Neural cell (in vitro differentiated cells): ENCODE results near the gene FLT3LG. TPM values are rescaled to one million over a fixed set of nuclear protein-coding genes. Genes with fewer than 3 reads are reported as not detected.

Experiments used
- H2AFZ ChIP-seq: fragments of 200-600, 300-800 bp; sonication (generic), shearing (Covaris generic); 2 replicates; pipeline ENCODE4 v1.6.0; 2014; ENCODE audit warnings: low read depth, mild to moderate bottlenecking, antibody characterized with exemption, low read length, moderate library complexity
- H3F3A ChIP-seq: fragments of 200-600 bp; shearing (Covaris generic); 2 replicates; pipeline ENCODE4 v1.6.1; 2016; ENCODE audit warnings: mild to moderate bottlenecking, moderate library complexity, mixed read lengths, antibody characterized with exemption, low read length; ENCODE audit not compliant: insufficient read depth, poor library complexity, severe bottlenecking
- H3K27ac ChIP-seq: fragments of 200-600, 300-800 bp; sonication (generic), shearing (Covaris generic); 2 replicates; pipeline ENCODE4 v1.5.1; 2014; ENCODE audit warnings: mild to moderate bottlenecking, low read length, moderate library complexity
- H3K27me3 ChIP-seq: fragments of 300-800, 200-600 bp; sonication (generic), shearing (Covaris generic); 2 replicates; pipeline ENCODE4 v1.6.0; 2014; ENCODE audit warnings: mild to moderate bottlenecking, low read depth, low read length, moderate library complexity; ENCODE audit not compliant: insufficient read depth
- H3K36me3 ChIP-seq: fragments of 300-800, 200-600 bp; sonication (generic), shearing (Covaris generic); 2 replicates; pipeline ENCODE4 v1.5.1; 2014; ENCODE audit warnings: mild to moderate bottlenecking, antibody characterized with exemption, low read length, moderate library complexity; ENCODE audit not compliant: insufficient read depth
- H3K4me2 ChIP-seq: fragments of 300-800, 200-600 bp; sonication (generic), shearing (Covaris generic); 2 replicates; pipeline ENCODE4 v1.6.0; 2014; ENCODE audit warnings: mild to moderate bottlenecking, low read length
- H3K4me3 ChIP-seq: fragments of 300-800, 200-600 bp; sonication (generic), shearing (Covaris generic); 2 replicates; pipeline ENCODE4 v1.5.1; 2014; ENCODE audit warnings: mild to moderate bottlenecking, low read length, moderate library complexity
- H3K79me2 ChIP-seq: fragments of 200-600 bp; shearing (Covaris generic); replicated peaks from 2 replicates; pipeline ENCODE4 v1.6.0; 2014; ENCODE audit warnings: mild to moderate bottlenecking, low read length, moderate library complexity; ENCODE audit not compliant: insufficient read depth
- H3K9ac ChIP-seq: fragments of 300-800, 200-600 bp; sonication (generic), shearing (Covaris generic); 2 replicates; pipeline ENCODE4 v1.6.1; 2016; ENCODE audit warnings: mild to moderate bottlenecking, low read length, mixed read lengths
- H3K9me2 ChIP-seq: fragments of 200-600 bp; shearing (Covaris generic); 2 replicates; pipeline ENCODE4 v1.6.1; 2016; ENCODE audit warnings: mild to moderate bottlenecking, low read length, mixed read lengths; ENCODE audit not compliant: insufficient read depth
- H3K9me3 ChIP-seq: fragments of 200-600, 300-800 bp; sonication (generic), shearing (Covaris generic); 2 replicates; pipeline ENCODE4 v1.6.1; 2016; ENCODE audit warnings: mild to moderate bottlenecking, mixed run types, low read length, moderate library complexity, mixed read lengths
- H4K20me1 ChIP-seq: fragments of 200-600 bp; shearing (Covaris generic); 2 replicates; pipeline ENCODE4 v1.6.1; 2016; ENCODE audit warnings: mild to moderate bottlenecking, mixed run types; ENCODE audit not compliant: insufficient read depth
- CTCF ChIP-seq: fragments of 450-650 bp; IDR thresholded peaks from 2 replicates; pipeline ENCODE4 v1.5.1; 2014; ENCODE audit warnings: antibody characterized with exemption, mild to moderate bottlenecking, moderate library complexity; ENCODE audit not compliant: poor library complexity, severe bottlenecking
- EP300 ChIP-seq: fragments of 450-650 bp; conservative IDR thresholded peaks from 2 replicates; pipeline ENCODE4 v1.6.1; 2014; ENCODE audit warnings: antibody characterized with exemption, mild to moderate bottlenecking, moderate library complexity; ENCODE audit not compliant: poor library complexity, severe bottlenecking
- EZH2 ChIP-seq: fragments of 200-600, 300-800 bp; shearing (Covaris generic), sonication (generic); IDR thresholded peaks from 2 replicates; pipeline ENCODE4 v1.6.1; 2014; ENCODE audit warnings: antibody characterized with exemption, low read length, borderline replicate concordance, mild to moderate bottlenecking; ENCODE audit not compliant: insufficient read depth, poor library complexity, severe bottlenecking
- MXI1 ChIP-seq: fragments of 450-650 bp; conservative IDR thresholded peaks from 2 replicates; pipeline ENCODE4 v1.6.1; 2014; ENCODE audit warnings: antibody characterized with exemption, mild to moderate bottlenecking; ENCODE audit not compliant: poor library complexity, severe bottlenecking
- POLR2AphosphoS5 ChIP-seq: IDR thresholded peaks from 2 replicates; pipeline ENCODE4 v1.6.1; 2012
- RAD21 ChIP-seq: fragments of 450-650 bp; conservative IDR thresholded peaks from 2 replicates; pipeline ENCODE4 v1.6.1; 2014; ENCODE audit warnings: antibody characterized with exemption, mild to moderate bottlenecking, moderate library complexity
- REST ChIP-seq: IDR thresholded peaks from 2 replicates; pipeline ENCODE4 v1.6.1; 2012; ENCODE audit warnings: borderline replicate concordance
- SMC3 ChIP-seq: fragments of 450-650 bp; conservative IDR thresholded peaks from 2 replicates; pipeline ENCODE4 v1.6.1; 2014; ENCODE audit warnings: antibody characterized with exemption, mild to moderate bottlenecking, moderate library complexity; ENCODE audit not compliant: poor library complexity
- TAF1 ChIP-seq: IDR thresholded peaks from 2 replicates; pipeline ENCODE4 v1.6.1; 2012; ENCODE audit warnings: low read depth
- polyA plus RNA-seq: library from polyadenylated mRNA; depleted of rRNA; stranded (reverse); fragments of >200 nt; gene quantifications from 2 replicates; pipeline ENCODE4 v1.2.3, GENCODE V29; 2014

The FLT3LG gene
- polyA plus RNA-seq, 1 donor from 2014 or later, result not detected

- no peaks in the 10 kb centered on the region for H4K20me1 ChIP-seq
- no peak overlapping the region for H2AFZ ChIP-seq
- no peaks in the 10 kb centered on the region for H3K27me3 ChIP-seq
- H3K9me3 ChIP-seq, result no peaks in the 10 kb centered on the region
- no peaks in the 10 kb centered on the region for H3K36me3 ChIP-seq
- H3K4me2 ChIP-seq, result no peak overlapping the region
- no peak overlapping the region for H3K9ac ChIP-seq
- TF ChIP-seq MXI1 (no peak), CTCF (no peak), RAD21 (no peak), SMC3 (no peak), EP300 (no peak), REST (no peak)
- H3K9me2 ChIP-seq, result no peaks in the 10 kb centered on the region
- H3K27ac ChIP-seq, result no peak overlapping the region
- H3K4me3 ChIP-seq, result no peak overlapping the region
- no peaks in the 10 kb centered on the region for H3K79me2 ChIP-seq
- H3F3A ChIP-seq, result no peaks in the 10 kb centered on the region
Measured at GRCh38 chr19:49524812-49525455, 50.9 kb downstream of the FLT3LG start.

- no peaks in the 10 kb centered on the region for H3K36me3 ChIP-seq
- no peaks in the 10 kb centered on the region for H3F3A ChIP-seq
- no peak overlapping the region for H3K27ac ChIP-seq
- no peak for TF ChIP-seq RAD21
- TF ChIP-seq CTCF, result no peak
- TF ChIP-seq EP300, result no peak
- TF ChIP-seq EZH2, result no peak
- no peak for TF ChIP-seq MXI1
- no peak for TF ChIP-seq SMC3
- no peak for TF ChIP-seq POLR2AphosphoS5
- no peak for TF ChIP-seq REST
- no peak for TF ChIP-seq TAF1
- H2AFZ ChIP-seq, result no peak overlapping the region
- no peaks in the 10 kb centered on the region for H3K79me2 ChIP-seq
- no peaks in the 10 kb centered on the region for H4K20me1 ChIP-seq
- no peak overlapping the region for H3K4me3 ChIP-seq
- no peak overlapping the region for H3K4me2 ChIP-seq
- no peaks in the 10 kb centered on the region for H3K9me3 ChIP-seq
- no peaks in the 10 kb centered on the region for H3K9me2 ChIP-seq
- H3K27me3 ChIP-seq, result no peaks in the 10 kb centered on the region
- H3K9ac ChIP-seq, result no peak overlapping the region
Measured at GRCh38 chr19:49528211-49528771, 54.3 kb downstream of the FLT3LG start.
